ENCODE measurements around the gene ECT2L. TPM values are rescaled to one million over a fixed set of nuclear protein-coding genes. Genes with fewer than 3 reads are reported as not detected.

Gene ECT2L
- total and polyA plus RNA-seq, 2 experiments from 2014 or later: 0.03 to 0.15 TPM

- Histone ChIP-seq H3K79me2 (replicated peaks; ENCODE audit: insufficient read depth) (no peaks in the 10 kb centered on the region), H3F3A (replicated peaks; ENCODE audit: low read depth) (no peaks in the 10 kb centered on the region), H3K9me2 (ENCODE audit: insufficient read depth) (no peaks in the 10 kb centered on the region), H3K27ac (ENCODE audit: low read depth) (no peak overlapping the region), H3K4me2 (no peak overlapping the region), H3K4me3 (no peak overlapping the region), H3K36me3 (ENCODE audit: insufficient read depth) (no peaks in the 10 kb centered on the region), H4K20me1 (replicated peaks; ENCODE audit: insufficient read depth) (no peaks in the 10 kb centered on the region), H2AFZ (peak overlapping the region; percentile 59), H3K4me1 (ENCODE audit: insufficient read depth) (no peaks in the 10 kb centered on the region), H3K27me3 (ENCODE audit: insufficient read depth) (no peaks in the 10 kb centered on the region)
- DNase-seq (ENCODE audit: low spot score) (no peak), ATAC-seq (no peak)
- H3K9me3 Mint-ChIP-seq: no peaks in the 10 kb centered on the region
- no peak overlapping the region for H3K4me3 Mint-ChIP-seq
- peaks cover 6% of the 10 kb centered on the region for H3K27me3 Mint-ChIP-seq (ENCODE audit: insufficient read depth, low read depth, poor library complexity)
- no peaks in the 10 kb centered on the region for H3K36me3 Mint-ChIP-seq (ENCODE audit: low read depth)
- H3K27ac Mint-ChIP-seq: no peak overlapping the region
- H3K4me1 Mint-ChIP-seq: peaks cover 5% of the 10 kb centered on the region
- TF ChIP-seq, protein P1, sequence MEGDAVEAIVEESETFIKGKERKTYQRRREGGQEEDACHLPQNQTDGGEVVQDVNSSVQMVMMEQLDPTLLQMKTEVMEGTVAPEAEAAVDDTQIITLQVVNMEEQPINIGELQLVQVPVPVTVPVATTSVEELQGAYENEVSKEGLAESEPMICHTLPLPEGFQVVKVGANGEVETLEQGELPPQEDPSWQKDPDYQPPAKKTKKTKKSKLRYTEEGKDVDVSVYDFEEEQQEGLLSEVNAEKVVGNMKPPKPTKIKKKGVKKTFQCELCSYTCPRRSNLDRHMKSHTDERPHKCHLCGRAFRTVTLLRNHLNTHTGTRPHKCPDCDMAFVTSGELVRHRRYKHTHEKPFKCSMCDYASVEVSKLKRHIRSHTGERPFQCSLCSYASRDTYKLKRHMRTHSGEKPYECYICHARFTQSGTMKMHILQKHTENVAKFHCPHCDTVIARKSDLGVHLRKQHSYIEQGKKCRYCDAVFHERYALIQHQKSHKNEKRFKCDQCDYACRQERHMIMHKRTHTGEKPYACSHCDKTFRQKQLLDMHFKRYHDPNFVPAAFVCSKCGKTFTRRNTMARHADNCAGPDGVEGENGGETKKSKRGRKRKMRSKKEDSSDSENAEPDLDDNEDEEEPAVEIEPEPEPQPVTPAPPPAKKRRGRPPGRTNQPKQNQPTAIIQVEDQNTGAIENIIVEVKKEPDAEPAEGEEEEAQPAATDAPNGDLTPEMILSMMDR (conservative IDR thresholded peaks at IDR 0.05; ENCODE audit: low read depth in 2 of 2): no peak
- TF ChIP-seq EZH2phosphoT487 (IDR thresholded peaks at IDR 0.05; ENCODE audit: unreplicated experiment): no peak
- no peak for TF ChIP-seq NANOG (IDR thresholded peaks at IDR 0.05; ENCODE audit: borderline replicate concordance)
- TF ChIP-seq EZH2 (IDR thresholded peaks at IDR 0.05; ENCODE audit: low read depth, unreplicated experiment): no peak
- no peak for TF ChIP-seq CREB1 (CRISPR knock-in tag; IDR thresholded peaks at IDR 0.05; ENCODE audit: low read depth)
- TF ChIP-seq POLR2AphosphoS5 (IDR thresholded peaks at IDR 0.05; ENCODE audit: low read depth): no peak
- no peak for TF ChIP-seq ZNF331 (CRISPR knock-in tag; IDR thresholded peaks at IDR 0.05; ENCODE audit: low read depth)
Observed at GRCh38 chr6:138811866-138812265, 16.0 kb downstream of the ECT2L start.

DNA sequence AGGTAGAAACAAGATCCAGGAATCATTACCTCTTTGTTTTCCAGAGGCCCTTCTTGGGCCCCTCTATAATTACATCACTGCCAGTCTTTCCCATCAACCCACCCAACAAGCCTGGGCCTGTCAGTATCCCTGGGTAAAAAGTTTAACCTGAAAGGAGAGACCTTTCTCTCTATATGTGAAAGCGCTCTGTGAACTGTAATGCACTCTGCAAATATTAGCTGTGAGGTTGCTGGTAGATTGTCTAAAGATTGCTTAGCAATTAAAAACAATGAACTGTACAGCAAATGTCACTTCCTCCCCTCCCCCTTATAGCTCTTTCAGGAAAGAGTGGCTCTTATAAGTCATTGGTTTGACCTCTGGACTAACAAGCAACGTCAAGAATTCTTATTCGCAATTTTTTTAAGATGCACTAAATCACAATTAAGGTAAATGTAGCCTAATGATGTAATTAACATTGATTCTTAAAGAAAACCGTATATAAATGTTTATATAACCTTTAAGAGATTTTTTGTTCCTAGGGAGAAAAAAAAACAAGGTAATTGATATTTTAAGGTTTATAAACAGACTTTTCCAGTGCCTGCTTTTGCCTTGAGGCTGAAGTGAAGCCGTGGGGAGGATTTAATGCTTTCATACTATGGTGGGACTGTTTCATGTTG lies 18.4 kb downstream of the ECT2L start:
- Histone ChIP-seq H3K27ac (ENCODE audit: low read depth) (no peak overlapping the region), H3K4me1 (ENCODE audit: insufficient read depth) (peaks cover 18% of the 10 kb centered on the region), H3K4me2 (no peak overlapping the region), H4K20me1 (replicated peaks; ENCODE audit: insufficient read depth) (no peaks in the 10 kb centered on the region), H3K27me3 (ENCODE audit: insufficient read depth) (no peaks in the 10 kb centered on the region), H3K36me3 (ENCODE audit: insufficient read depth) (no peaks in the 10 kb centered on the region), H3F3A (replicated peaks; ENCODE audit: low read depth) (no peaks in the 10 kb centered on the region), H3K79me2 (replicated peaks; ENCODE audit: insufficient read depth) (no peaks in the 10 kb centered on the region), H3K4me3 (no peak overlapping the region), H3K9me2 (ENCODE audit: insufficient read depth) (no peaks in the 10 kb centered on the region), H2AFZ (peak overlapping the region; percentile 48; the same call in 1 of the 2 replicates)
- ATAC-seq (no peak), DNase-seq (ENCODE audit: low spot score) (no peak)
- peaks cover 9% of the 10 kb centered on the region for H3K27me3 Mint-ChIP-seq (ENCODE audit: insufficient read depth, low read depth, poor library complexity)
- peaks cover 21% of the 10 kb centered on the region for H3K4me1 Mint-ChIP-seq
- H3K9me3 Mint-ChIP-seq: no peaks in the 10 kb centered on the region
- H3K36me3 Mint-ChIP-seq (ENCODE audit: low read depth): no peaks in the 10 kb centered on the region
- no peak overlapping the region for H3K27ac Mint-ChIP-seq
- H3K4me3 Mint-ChIP-seq: no peak overlapping the region
- TF ChIP-seq EZH2phosphoT487 (IDR thresholded peaks at IDR 0.05; ENCODE audit: unreplicated experiment) (no peak), STAT1 (IDR thresholded peaks at IDR 0.05; ENCODE audit: unreplicated experiment) (no peak), REST (IDR thresholded peaks at IDR 0.05; ENCODE audit: unreplicated experiment) (no peak), POLR2AphosphoS5 (IDR thresholded peaks at IDR 0.05; ENCODE audit: low read depth) (no peak), ZNF331 (CRISPR knock-in tag; IDR thresholded peaks at IDR 0.05; ENCODE audit: low read depth) (no peak), CREB1 (CRISPR knock-in tag; IDR thresholded peaks at IDR 0.05; ENCODE audit: low read depth) (no peak), NANOG (IDR thresholded peaks at IDR 0.05; ENCODE audit: borderline replicate concordance) (no peak)
- TF ChIP-seq, protein P1 (conservative IDR thresholded peaks at IDR 0.05; ENCODE audit: low read depth in 2 of 2): no peak
